ENCODE data around the gene SH3BP5L.
"Not testable (repeated sequence)": the region's sequence is repeated elsewhere in the genome, so short reads cannot be mapped to it uniquely, and the experiment has no call there.

DNA sequence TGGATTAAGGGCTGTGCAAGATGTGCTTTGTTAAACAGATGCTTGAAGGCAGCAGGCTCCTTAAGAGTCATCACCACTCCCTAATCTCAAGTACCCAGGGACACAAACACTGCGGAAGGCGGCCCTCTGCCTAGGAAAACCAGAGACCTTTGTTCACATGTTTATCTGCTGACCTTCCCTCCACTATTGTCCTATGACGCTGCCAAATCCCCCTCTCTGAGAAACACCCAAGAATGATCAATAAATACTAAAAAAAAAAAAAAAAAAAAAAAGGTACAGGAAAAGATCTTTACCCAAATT is 5.0 kb upstream of the SH3BP5L start:
- TF ChIP-seq, protein P1, sequence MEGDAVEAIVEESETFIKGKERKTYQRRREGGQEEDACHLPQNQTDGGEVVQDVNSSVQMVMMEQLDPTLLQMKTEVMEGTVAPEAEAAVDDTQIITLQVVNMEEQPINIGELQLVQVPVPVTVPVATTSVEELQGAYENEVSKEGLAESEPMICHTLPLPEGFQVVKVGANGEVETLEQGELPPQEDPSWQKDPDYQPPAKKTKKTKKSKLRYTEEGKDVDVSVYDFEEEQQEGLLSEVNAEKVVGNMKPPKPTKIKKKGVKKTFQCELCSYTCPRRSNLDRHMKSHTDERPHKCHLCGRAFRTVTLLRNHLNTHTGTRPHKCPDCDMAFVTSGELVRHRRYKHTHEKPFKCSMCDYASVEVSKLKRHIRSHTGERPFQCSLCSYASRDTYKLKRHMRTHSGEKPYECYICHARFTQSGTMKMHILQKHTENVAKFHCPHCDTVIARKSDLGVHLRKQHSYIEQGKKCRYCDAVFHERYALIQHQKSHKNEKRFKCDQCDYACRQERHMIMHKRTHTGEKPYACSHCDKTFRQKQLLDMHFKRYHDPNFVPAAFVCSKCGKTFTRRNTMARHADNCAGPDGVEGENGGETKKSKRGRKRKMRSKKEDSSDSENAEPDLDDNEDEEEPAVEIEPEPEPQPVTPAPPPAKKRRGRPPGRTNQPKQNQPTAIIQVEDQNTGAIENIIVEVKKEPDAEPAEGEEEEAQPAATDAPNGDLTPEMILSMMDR (IDR thresholded peaks at IDR 0.05): not testable (repeated sequence)
- TF ChIP-seq EZH2 (IDR thresholded peaks at IDR 0.05; ENCODE audit: borderline replicate concordance, insufficient read depth, low read depth, low read length, poor library complexity, severe bottlenecking): not testable (repeated sequence)

All from B cell (primary cell).